Measurements from ENCODE around the gene ZNF628.
A peak's percentile ranks its signal among the peaks of the same experiment; 100 is the strongest.

ZNF628 gene

DNA sequence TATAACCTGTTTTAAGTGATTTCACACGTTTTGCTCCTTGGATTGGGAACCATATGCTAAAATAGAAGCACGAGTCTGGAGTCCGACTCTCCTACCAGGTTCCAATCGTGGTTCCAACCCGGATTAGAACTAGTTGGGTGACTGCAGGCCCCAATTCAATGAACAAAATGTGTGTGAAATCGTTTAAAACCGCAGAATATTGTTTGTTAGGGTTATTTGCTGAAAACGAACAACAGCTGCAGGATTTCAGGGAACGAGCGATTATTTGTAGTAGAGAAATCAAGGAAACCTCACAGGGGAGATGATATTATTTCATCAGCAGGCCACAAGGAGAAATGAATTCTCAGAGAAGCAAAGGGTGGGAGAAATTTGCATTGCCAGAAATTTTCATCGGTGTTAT is 28.6 kb downstream of the ZNF628 start:
- TF ChIP-seq, protein P1, sequence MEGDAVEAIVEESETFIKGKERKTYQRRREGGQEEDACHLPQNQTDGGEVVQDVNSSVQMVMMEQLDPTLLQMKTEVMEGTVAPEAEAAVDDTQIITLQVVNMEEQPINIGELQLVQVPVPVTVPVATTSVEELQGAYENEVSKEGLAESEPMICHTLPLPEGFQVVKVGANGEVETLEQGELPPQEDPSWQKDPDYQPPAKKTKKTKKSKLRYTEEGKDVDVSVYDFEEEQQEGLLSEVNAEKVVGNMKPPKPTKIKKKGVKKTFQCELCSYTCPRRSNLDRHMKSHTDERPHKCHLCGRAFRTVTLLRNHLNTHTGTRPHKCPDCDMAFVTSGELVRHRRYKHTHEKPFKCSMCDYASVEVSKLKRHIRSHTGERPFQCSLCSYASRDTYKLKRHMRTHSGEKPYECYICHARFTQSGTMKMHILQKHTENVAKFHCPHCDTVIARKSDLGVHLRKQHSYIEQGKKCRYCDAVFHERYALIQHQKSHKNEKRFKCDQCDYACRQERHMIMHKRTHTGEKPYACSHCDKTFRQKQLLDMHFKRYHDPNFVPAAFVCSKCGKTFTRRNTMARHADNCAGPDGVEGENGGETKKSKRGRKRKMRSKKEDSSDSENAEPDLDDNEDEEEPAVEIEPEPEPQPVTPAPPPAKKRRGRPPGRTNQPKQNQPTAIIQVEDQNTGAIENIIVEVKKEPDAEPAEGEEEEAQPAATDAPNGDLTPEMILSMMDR (conservative IDR thresholded peaks at IDR 0.05), result no peak
- no peak for TF ChIP-seq ZFX (IDR thresholded peaks at IDR 0.05)
- H3K27ac ChIP-seq, result no peak overlapping the region

- TF ChIP-seq ZFX (IDR thresholded peaks at IDR 0.05), result no peak
- TF ChIP-seq, protein P1 (conservative IDR thresholded peaks at IDR 0.05), result no peak
- H3K27ac ChIP-seq, result no peak overlapping the region
Measured at GRCh38 chr19:55508120-55508519, 31.7 kb downstream of the ZNF628 start.

DNA sequence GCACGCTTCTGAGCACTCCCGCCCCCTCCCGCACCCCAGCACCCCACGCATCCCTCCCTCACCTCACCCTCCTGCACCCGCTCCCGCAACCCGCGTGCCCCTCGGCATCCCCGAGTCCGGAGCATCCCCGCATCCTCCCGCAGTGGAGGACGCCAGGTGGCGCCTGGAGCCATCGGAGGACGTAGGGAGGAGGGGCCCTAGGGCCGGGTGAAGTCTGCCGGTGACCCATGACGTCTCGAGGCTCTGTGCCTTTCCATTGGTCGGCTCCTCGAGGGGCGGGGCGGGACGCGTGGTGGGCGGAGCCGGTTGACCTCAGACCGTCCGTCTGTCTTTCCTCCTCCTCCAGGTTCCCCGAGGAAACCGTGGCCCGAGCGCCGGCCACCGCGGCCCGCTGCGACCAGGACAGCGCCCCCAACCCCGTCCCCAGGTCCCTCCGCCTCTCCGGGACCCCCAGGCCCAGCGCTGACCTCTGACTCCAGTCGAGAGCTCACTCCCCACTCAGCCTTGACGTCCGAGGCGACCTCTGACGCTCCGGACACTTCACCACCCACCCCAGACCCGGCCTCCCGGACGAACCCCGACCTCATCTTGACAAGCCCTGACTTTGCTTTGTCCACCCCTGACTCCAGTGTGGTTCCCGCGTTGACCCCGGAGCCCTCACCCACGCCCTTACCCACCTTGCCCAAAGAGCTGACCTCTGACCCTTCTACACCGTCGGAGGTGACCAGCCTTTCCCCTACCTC is 40.6 kb downstream of the ZNF628 start:
- peak overlapping the region; percentile 30 for H3K27ac ChIP-seq
- TF ChIP-seq ZFX (IDR thresholded peaks at IDR 0.05), result no peak
- TF ChIP-seq, protein P1 (conservative IDR thresholded peaks at IDR 0.05), result peak; percentile 92

- no peak overlapping the region for H3K27ac ChIP-seq
- TF ChIP-seq, protein P1 (conservative IDR thresholded peaks at IDR 0.05), result no peak
- TF ChIP-seq ZFX (IDR thresholded peaks at IDR 0.05), result no peak
Measured at GRCh38 chr19:55519451-55520311, 43.3 kb downstream of the ZNF628 start.

- no peak overlapping the region for H3K27ac ChIP-seq
- TF ChIP-seq, protein P1 (conservative IDR thresholded peaks at IDR 0.05), result no peak
- TF ChIP-seq ZFX (IDR thresholded peaks at IDR 0.05), result no peak
Measured at GRCh38 chr19:55520691-55521292, 44.4 kb downstream of the ZNF628 start.

DNA sequence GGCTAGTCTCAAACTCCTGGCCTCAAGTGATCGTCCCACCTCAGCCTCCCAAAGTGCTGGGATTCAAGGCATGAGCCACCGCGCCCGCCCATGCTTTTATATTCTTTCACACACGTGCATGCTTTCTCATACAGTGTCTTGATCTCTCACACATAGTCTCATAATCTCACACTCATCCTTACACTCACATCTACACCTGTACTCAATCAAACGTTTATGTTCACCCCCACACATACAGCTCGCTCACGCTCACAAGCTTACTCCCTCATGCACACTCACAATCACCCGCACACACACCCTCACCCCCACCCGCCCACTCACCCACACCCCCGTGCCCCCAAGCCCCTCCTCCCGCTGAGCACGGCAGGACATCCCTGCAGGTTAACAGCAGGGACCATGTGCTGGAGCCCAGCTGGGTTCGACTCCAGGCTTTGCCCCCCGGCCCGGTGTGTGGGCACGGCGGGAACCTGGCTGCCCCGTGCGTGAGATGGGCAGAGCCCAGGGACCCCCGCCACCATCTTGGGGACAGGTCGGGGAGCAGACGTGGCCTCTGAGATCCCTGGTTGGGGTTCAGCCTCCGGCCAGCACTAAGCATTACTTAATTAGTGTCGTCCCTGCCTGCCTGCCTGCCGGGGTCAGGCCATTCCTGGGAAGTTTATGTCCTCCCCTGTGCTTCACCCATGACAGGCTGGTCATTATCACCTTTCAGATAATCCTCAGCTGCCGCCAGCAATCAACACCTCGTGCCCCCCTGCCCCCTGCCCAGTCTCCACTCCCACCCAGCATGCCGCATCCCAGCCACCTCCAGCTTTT is 49.1 kb downstream of the ZNF628 start:
- no peak for TF ChIP-seq ZFX (IDR thresholded peaks at IDR 0.05)
- TF ChIP-seq, protein P1 (conservative IDR thresholded peaks at IDR 0.05), result no peak
- H3K27ac ChIP-seq, result no peak overlapping the region
